PFSK-1 (cell line): ENCODE results near the gene PARM1.

ENCODE experiments used
- FOXP2 ChIP-seq: optimal IDR thresholded peaks from 2 replicates; pipeline ENCODE3; 2011; ENCODE audit warnings: borderline replicate concordance, control low read depth, inconsistent platforms; ENCODE audit not compliant: insufficient read depth; ENCODE audit errors: extremely low read length, extremely low read depth
- POLR2AphosphoS5 ChIP-seq: IDR thresholded peaks from 2 replicates; pipeline ENCODE4 v1.6.1; 2012; ENCODE audit warnings: low read depth, mild to moderate bottlenecking, control low read depth, low read length, moderate library complexity
- SIN3A ChIP-seq: IDR thresholded peaks from 2 replicates; pipeline ENCODE4 v1.6.1; 2012; ENCODE audit warnings: mild to moderate bottlenecking, low read length, moderate library complexity, borderline replicate concordance; ENCODE audit not compliant: insufficient read depth
- TAF1 ChIP-seq: IDR thresholded peaks from 2 replicates; pipeline ENCODE4 v1.6.1; 2012; ENCODE audit warnings: low read length, control low read depth, borderline replicate concordance; ENCODE audit not compliant: insufficient read depth
- TF ChIP-seq, protein P1 (sequence below), 2 experiments: IDR thresholded peaks; 2 replicates each; pipeline versions ENCODE4 v1.6.1 to v1.8.0; 2011 to 2012; ENCODE audit warnings: low read depth in 2 of 2, low read length in 2 of 2, control low read depth in 1 of 2, inconsistent platforms in 1 of 2, mild to moderate bottlenecking in 1 of 2, moderate library complexity in 1 of 2; ENCODE audit not compliant: insufficient read depth in 1 of 2

The PARM1 gene

DNA sequence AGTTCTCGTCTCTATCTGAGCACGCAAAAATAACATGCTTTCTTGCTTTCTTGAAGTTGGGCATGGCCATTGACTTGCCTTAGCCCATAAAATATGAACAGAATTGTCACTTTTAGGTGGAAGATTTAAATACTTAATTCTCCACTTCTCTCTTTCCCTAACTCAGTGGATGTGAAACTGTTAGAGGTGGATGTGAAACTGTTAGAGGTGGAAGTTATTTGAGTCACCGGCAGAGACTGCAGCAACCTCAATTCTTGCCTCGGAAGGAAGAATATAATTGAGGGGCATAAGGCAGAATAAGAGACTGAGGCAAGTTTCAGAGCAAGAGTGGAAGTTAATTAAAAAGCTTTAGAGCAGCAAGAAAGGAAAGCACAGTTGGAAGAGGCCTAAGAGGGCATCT is 2.8 kb upstream of the PARM1 start:
- TF ChIP-seq FOXP2 (no peak), SIN3A (no peak), TAF1 (no peak), POLR2AphosphoS5 (no peak)
- TF ChIP-seq, protein P1, sequence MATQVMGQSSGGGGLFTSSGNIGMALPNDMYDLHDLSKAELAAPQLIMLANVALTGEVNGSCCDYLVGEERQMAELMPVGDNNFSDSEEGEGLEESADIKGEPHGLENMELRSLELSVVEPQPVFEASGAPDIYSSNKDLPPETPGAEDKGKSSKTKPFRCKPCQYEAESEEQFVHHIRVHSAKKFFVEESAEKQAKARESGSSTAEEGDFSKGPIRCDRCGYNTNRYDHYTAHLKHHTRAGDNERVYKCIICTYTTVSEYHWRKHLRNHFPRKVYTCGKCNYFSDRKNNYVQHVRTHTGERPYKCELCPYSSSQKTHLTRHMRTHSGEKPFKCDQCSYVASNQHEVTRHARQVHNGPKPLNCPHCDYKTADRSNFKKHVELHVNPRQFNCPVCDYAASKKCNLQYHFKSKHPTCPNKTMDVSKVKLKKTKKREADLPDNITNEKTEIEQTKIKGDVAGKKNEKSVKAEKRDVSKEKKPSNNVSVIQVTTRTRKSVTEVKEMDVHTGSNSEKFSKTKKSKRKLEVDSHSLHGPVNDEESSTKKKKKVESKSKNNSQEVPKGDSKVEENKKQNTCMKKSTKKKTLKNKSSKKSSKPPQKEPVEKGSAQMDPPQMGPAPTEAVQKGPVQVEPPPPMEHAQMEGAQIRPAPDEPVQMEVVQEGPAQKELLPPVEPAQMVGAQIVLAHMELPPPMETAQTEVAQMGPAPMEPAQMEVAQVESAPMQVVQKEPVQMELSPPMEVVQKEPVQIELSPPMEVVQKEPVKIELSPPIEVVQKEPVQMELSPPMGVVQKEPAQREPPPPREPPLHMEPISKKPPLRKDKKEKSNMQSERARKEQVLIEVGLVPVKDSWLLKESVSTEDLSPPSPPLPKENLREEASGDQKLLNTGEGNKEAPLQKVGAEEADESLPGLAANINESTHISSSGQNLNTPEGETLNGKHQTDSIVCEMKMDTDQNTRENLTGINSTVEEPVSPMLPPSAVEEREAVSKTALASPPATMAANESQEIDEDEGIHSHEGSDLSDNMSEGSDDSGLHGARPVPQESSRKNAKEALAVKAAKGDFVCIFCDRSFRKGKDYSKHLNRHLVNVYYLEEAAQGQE (IDR thresholded peaks at IDR 0.05; ENCODE audit: insufficient read depth in 1 of 2, low read depth in 2 of 2, low read length in 2 of 2), result no peak

DNA sequence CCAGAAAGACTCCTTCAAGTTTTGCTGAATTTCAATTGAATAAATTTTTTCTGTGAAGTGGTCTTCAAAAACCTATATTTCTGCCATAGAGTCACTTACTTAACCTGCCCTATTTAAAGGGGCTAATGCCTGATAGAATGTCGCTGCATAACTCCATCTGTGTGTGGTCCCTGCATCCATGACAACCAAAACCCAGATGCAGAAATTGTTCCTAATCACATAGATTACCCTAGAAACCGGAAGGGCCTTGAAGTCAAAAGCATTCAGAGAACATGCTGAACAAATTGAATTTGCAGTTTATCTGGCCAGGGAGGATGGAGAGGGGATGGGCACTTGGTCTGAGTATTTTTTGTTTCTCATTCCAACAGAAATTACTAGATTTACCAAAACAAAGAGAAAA is 1.5 kb upstream of the PARM1 start:
- TF ChIP-seq FOXP2 (no peak), SIN3A (no peak), TAF1 (no peak), POLR2AphosphoS5 (no peak)
- TF ChIP-seq, protein P1 (IDR thresholded peaks at IDR 0.05; ENCODE audit: insufficient read depth in 1 of 2, low read depth in 2 of 2, low read length in 2 of 2), result no peak

DNA sequence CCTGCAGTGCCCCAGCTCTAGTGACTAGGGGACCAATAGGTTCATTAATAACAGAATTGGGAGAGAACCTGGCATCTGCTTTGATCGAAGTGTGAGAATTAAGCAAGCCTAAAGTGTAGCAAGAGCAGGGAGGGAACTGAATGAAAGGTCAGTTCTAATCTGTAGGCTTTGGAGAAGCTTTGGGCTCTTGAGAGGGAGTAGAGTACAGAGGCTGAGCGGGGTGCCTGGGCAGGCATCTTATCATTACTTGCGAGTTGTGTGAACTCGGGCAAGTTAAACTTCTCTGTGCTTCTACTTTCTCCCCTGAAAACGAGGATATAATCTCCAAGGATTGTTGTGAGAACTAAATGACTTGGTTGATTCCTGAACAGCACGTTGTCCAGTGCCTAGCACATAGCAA is 906 bp upstream of the PARM1 start:
- TF ChIP-seq, protein P1 (IDR thresholded peaks at IDR 0.05; ENCODE audit: insufficient read depth in 1 of 2, low read depth in 2 of 2, low read length in 2 of 2), result no peak
- TF ChIP-seq TAF1, result no peak
- TF ChIP-seq SIN3A, result no peak

DNA sequence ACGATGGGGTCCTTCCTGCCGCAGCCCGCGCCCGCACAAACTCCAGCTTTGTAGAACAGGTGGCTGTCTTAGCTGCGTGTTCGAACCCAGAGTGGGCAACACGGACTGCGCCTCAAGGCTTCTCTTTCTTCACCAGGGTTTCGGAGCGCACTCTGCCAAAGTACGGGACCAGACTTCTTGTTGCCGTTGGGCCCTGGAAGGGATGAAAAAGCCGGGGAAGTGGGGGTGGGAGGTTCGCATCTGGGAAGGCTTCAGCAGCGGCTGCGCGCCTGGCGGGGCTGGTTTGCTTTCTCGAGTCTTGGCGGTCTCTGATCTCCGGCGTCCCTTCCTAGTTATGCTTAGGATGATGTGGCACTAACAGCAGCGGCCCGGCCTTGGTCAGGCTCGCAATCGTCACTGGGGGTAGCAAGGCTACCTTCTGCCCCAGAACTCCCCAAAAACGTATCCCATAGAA is 673 bp downstream of the PARM1 start:
- TF ChIP-seq SIN3A (no peak), FOXP2 (no peak), POLR2AphosphoS5 (no peak), TAF1 (no peak)
- TF ChIP-seq, protein P1 (IDR thresholded peaks at IDR 0.05; ENCODE audit: insufficient read depth in 1 of 2, low read depth in 2 of 2, low read length in 2 of 2), result no peak
